Neural progenitor cell (in vitro differentiated cells): ENCODE measurements around the gene PIWIL4. TPM values are rescaled to one million over a fixed set of nuclear protein-coding genes. Genes with fewer than 3 reads are reported as not detected.

Experiments used
- DNase-seq: peaks from one replicate; pipeline ENCODE4 v3.0.0-alpha.2; 2016; ENCODE audit warnings: low spot score
- H2AFZ ChIP-seq: fragments of 200-600 bp; sonication (generic); replicated peaks from 2 replicates; pipeline ENCODE4 v1.6.1; 2016; ENCODE audit warnings: antibody characterized with exemption
- H3F3A ChIP-seq: fragments of 200-600 bp; sonication (generic); 2 replicates; pipeline ENCODE4 v1.6.1; 2016; ENCODE audit warnings: antibody characterized with exemption, low read depth
- H3K27ac ChIP-seq: fragments of 200-600 bp; sonication (generic); 2 replicates; pipeline ENCODE4 v1.5.1; 2016; ENCODE audit warnings: mild to moderate bottlenecking
- H3K27me3 ChIP-seq: fragments of 200-600 bp; sonication (generic); 2 replicates; pipeline ENCODE4 v1.6.1; 2016; ENCODE audit warnings: mild to moderate bottlenecking, moderate library complexity
- H3K36me3 ChIP-seq: fragments of 200-600 bp; sonication (generic); 2 replicates; pipeline ENCODE4 v1.5.1; 2016
- H3K4me1 ChIP-seq: fragments of 200-600 bp; sonication (generic); 2 replicates; pipeline ENCODE4 v1.6.1; 2016; ENCODE audit warnings: mixed run types
- H3K4me2 ChIP-seq: fragments of 200-600 bp; sonication (generic); 2 replicates; pipeline ENCODE4 v1.6.1; 2016
- H3K4me3 ChIP-seq: fragments of 200-600 bp; sonication (generic); 2 replicates; pipeline ENCODE4 v1.5.1; 2016
- H3K79me2 ChIP-seq: fragments of 200-600 bp; sonication (generic); 2 replicates; pipeline ENCODE4 v1.6.1; 2016; ENCODE audit warnings: low read depth
- H3K9ac ChIP-seq: fragments of 200-600 bp; sonication (generic); 2 replicates; pipeline ENCODE4 v1.6.1; 2016
- H3K9me3 ChIP-seq: fragments of 200-600 bp; sonication (generic); 2 replicates; pipeline ENCODE4 v1.5.1; 2016; ENCODE audit warnings: low read depth
- H4K20me1 ChIP-seq: fragments of 200-600 bp; sonication (generic); 2 replicates; pipeline ENCODE4 v1.6.1; 2016; ENCODE audit warnings: low read depth
- H3K27ac Mint-ChIP-seq: 3 replicates; pipeline ENCODE4 v1.8.0; 2021; ENCODE audit warnings: mixed read lengths
- H3K27me3 Mint-ChIP-seq: 2 replicates; pipeline ENCODE4 v1.8.0; 2022; ENCODE audit warnings: low read depth, mild to moderate bottlenecking, inconsistent platforms, moderate library complexity, mixed read lengths; ENCODE audit not compliant: insufficient read depth
- H3K36me3 Mint-ChIP-seq: 3 replicates; pipeline ENCODE4 v1.8.0; 2021; ENCODE audit warnings: mixed read lengths
- H3K4me1 Mint-ChIP-seq: 3 replicates; pipeline ENCODE4 v1.8.0; 2021; ENCODE audit warnings: mixed read lengths
- H3K4me3 Mint-ChIP-seq: 3 replicates; pipeline ENCODE4 v1.8.0; 2021; ENCODE audit warnings: mild to moderate bottlenecking, moderate library complexity, mixed read lengths
- H3K9me3 Mint-ChIP-seq: 3 replicates; pipeline ENCODE4 v1.8.0; 2020; ENCODE audit warnings: mixed read lengths
- EZH2 ChIP-seq: fragments of 200-600 bp; sonication (generic); IDR thresholded peaks from 2 replicates; pipeline ENCODE4 v1.6.1; 2017; ENCODE audit warnings: antibody characterized with exemption, mild to moderate bottlenecking, moderate library complexity
- EZH2phosphoT487 ChIP-seq: fragments of 200-600 bp; sonication (generic); IDR thresholded peaks from 2 replicates; pipeline ENCODE4 v1.6.1; 2017; ENCODE audit warnings: antibody characterized with exemption
- total RNA-seq: library from RNA; depleted of rRNA; stranded (reverse); fragments of >200 nt; gene quantifications from 2 replicates; pipeline ENCODE4 v1.2.3, GENCODE V29; 2015; ENCODE audit warnings: low replicate concordance
- TF ChIP-seq, protein P1 (sequence below): fragments of 200-600 bp; sonication (generic); IDR thresholded peaks from 2 replicates; pipeline ENCODE4 v1.5.1; 2017; ENCODE audit warnings: antibody characterized with exemption, mild to moderate bottlenecking

The PIWIL4 gene
- total RNA-seq, 1 donor from 2014 or later = 1.3 TPM

DNA sequence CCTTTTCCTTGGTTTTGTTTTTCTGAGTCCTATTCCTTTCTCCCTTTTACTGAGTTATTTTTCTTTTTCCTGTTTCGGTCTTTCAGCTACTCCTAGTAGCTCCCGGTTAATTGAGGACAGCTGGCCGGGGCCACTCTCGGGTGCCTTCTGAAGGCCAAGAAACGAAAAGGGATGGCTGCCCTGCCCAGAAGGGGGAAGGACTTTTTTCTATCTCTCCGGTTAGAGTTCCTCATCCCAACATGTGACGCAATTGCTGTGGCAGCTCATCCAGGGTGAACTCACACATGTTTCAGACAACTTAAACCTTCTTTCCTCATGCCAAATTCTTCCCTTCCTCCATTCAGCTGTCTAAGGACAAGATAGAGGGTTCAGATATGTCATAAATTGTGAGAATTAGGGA is 83.6 kb downstream of the PIWIL4 start:
- peaks cover 7% of the 10 kb centered on the region for H3K4me1 Mint-ChIP-seq
- H3K4me3 ChIP-seq = no peak overlapping the region
- no peak overlapping the region for H3K9ac ChIP-seq
- H3K9me3 ChIP-seq = no peaks in the 10 kb centered on the region
- H3K27ac Mint-ChIP-seq = no peak overlapping the region
- H3K79me2 ChIP-seq = no peaks in the 10 kb centered on the region
- no peak overlapping the region for H3K4me2 ChIP-seq
- no peak for DNase-seq
- H4K20me1 ChIP-seq = no peaks in the 10 kb centered on the region
- H3K9me3 Mint-ChIP-seq = no peaks in the 10 kb centered on the region
- peaks cover 17% of the 10 kb centered on the region for H3K4me1 ChIP-seq
- no peak overlapping the region for H3K4me3 Mint-ChIP-seq
- H3K27me3 Mint-ChIP-seq = no peaks in the 10 kb centered on the region
- no peaks in the 10 kb centered on the region for H3K36me3 ChIP-seq
- no peaks in the 10 kb centered on the region for H3K27me3 ChIP-seq
- no peak overlapping the region for H2AFZ ChIP-seq
- H3K36me3 Mint-ChIP-seq = no peaks in the 10 kb centered on the region
- peaks cover 16% of the 10 kb centered on the region for H3F3A ChIP-seq
- no peak overlapping the region for H3K27ac ChIP-seq
- no peak for TF ChIP-seq EZH2phosphoT487
- TF ChIP-seq EZH2 = no peak
- TF ChIP-seq, protein P1, sequence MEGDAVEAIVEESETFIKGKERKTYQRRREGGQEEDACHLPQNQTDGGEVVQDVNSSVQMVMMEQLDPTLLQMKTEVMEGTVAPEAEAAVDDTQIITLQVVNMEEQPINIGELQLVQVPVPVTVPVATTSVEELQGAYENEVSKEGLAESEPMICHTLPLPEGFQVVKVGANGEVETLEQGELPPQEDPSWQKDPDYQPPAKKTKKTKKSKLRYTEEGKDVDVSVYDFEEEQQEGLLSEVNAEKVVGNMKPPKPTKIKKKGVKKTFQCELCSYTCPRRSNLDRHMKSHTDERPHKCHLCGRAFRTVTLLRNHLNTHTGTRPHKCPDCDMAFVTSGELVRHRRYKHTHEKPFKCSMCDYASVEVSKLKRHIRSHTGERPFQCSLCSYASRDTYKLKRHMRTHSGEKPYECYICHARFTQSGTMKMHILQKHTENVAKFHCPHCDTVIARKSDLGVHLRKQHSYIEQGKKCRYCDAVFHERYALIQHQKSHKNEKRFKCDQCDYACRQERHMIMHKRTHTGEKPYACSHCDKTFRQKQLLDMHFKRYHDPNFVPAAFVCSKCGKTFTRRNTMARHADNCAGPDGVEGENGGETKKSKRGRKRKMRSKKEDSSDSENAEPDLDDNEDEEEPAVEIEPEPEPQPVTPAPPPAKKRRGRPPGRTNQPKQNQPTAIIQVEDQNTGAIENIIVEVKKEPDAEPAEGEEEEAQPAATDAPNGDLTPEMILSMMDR = no peak

DNA sequence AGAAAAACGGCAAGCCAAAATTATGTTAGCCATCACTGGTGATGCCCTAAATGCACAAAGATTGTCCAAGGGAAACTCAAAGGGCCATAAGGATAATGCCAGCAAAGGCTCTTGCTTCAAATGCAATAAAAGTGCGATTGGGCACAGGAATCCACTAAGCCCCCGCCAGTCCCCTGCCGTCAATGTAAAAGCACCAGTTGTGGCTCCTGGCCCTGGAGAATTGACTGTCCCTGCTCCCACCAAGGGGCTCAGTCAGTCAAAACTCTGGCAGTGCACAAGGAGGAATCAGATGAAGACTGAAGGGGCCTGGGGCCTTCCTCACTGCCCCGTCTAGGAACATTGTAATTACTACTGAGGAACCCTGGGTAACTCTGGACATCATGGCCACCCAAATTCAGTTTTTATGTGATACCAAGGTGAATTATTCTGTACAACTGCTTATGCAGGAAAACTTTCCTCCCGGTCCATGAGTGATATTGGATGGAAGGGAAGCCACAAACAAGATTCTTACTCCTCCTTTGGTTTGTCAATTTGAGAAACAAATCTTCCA is 85.6 kb downstream of the PIWIL4 start:
- Mint-ChIP-seq H3K4me3 (no peak overlapping the region), H3K9me3 (no peaks in the 10 kb centered on the region), H3K27ac (no peak overlapping the region), H3K4me1 (peaks cover 7% of the 10 kb centered on the region), H3K27me3 (no peaks in the 10 kb centered on the region), H3K36me3 (no peaks in the 10 kb centered on the region)
- H3K4me3 ChIP-seq = no peak overlapping the region
- H3K4me1 ChIP-seq = peaks cover 18% of the 10 kb centered on the region
- H3K9me3 ChIP-seq = no peaks in the 10 kb centered on the region
- H3K79me2 ChIP-seq = no peaks in the 10 kb centered on the region
- TF ChIP-seq EZH2 (no peak), EZH2phosphoT487 (no peak)
- TF ChIP-seq, protein P1 = no peak
- no peak overlapping the region for H2AFZ ChIP-seq
- no peaks in the 10 kb centered on the region for H3K27me3 ChIP-seq
- no peaks in the 10 kb centered on the region for H3K36me3 ChIP-seq
- H3K9ac ChIP-seq = no peak overlapping the region
- no peak for DNase-seq
- peaks cover 11% of the 10 kb centered on the region for H3F3A ChIP-seq
- no peak overlapping the region for H3K27ac ChIP-seq
- H4K20me1 ChIP-seq = no peaks in the 10 kb centered on the region
- no peak overlapping the region for H3K4me2 ChIP-seq

DNA sequence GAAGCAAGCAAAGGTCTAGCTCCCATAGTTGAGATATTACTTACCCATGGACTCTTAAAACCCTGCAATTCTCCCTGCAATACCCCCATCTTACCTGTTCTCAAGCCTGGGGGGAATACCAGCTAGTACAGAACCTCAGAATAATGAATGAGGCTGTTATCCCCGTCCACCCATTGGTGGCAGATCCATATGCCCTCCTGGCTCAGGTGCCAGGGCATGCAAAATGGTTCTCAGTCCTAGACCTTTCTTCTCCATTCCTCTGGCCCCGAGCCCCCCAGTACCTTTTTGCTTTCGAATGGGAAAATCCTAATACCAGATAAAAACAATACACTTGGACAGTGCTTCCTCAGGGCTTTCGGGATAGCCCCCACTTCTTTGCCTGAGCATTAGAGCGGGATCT is 86.4 kb downstream of the PIWIL4 start:
- Histone ChIP-seq H3K4me3 (no peak overlapping the region), H3K79me2 (no peaks in the 10 kb centered on the region), H3K27ac (no peak overlapping the region), H4K20me1 (no peaks in the 10 kb centered on the region), H3K4me1 (peaks cover 14% of the 10 kb centered on the region), H3K9me3 (no peaks in the 10 kb centered on the region), H2AFZ (no peak overlapping the region), H3K9ac (no peak overlapping the region), H3K4me2 (no peak overlapping the region), H3F3A (peaks cover 5% of the 10 kb centered on the region), H3K36me3 (no peaks in the 10 kb centered on the region), H3K27me3 (no peaks in the 10 kb centered on the region)
- Mint-ChIP-seq H3K4me1 (peaks cover 7% of the 10 kb centered on the region), H3K9me3 (no peaks in the 10 kb centered on the region), H3K27ac (no peak overlapping the region), H3K27me3 (no peaks in the 10 kb centered on the region), H3K4me3 (no peak overlapping the region), H3K36me3 (no peaks in the 10 kb centered on the region)
- DNase-seq = no peak
- no peak for TF ChIP-seq EZH2
- no peak for TF ChIP-seq EZH2phosphoT487
- TF ChIP-seq, protein P1 = no peak
